ENCODE results near the gene RNF25. TPM values are rescaled to one million over a fixed set of nuclear protein-coding genes. Genes with fewer than 3 reads are reported as not detected.
A peak's percentile ranks its signal among the peaks of the same experiment; 100 is the strongest.

RNF25 gene
- total and polyA plus RNA-seq, 5 donors, result 14.7 to 20.8 (median 16.7) TPM

GRCh38 chr2:218626369-218626768 lies 45.4 kb downstream of the RNF25 start:
- H3K9me3 ChIP-seq (ENCODE audit: control insufficient read depth, low read length), result no peaks in the 10 kb centered on the region
- H3K27ac ChIP-seq (ENCODE audit: low read length), result no peak overlapping the region
- no peak for DNase-seq
- 93% methylated on average over 4 of the region's 4 CpGs for WGBS
- ATAC-seq, result no peak
- intact Hi-C loops (cut with DNase I), result no loop called here
- no peaks in the 10 kb centered on the region for H3K4me1 ChIP-seq (ENCODE audit: control insufficient read depth, insufficient read depth, low read length)
- no peaks in the 10 kb centered on the region for H3K27me3 ChIP-seq (ENCODE audit: control insufficient read depth, insufficient read depth)
- no peak overlapping the region for H3K4me3 ChIP-seq (ENCODE audit: low read length)

- no peak overlapping the region for H3K4me3 ChIP-seq (ENCODE audit: low read length)
- ATAC-seq (no peak), DNase-seq (no peak)
- H3K9me3 ChIP-seq (ENCODE audit: control insufficient read depth, low read length), result no peaks in the 10 kb centered on the region
- H3K4me1 ChIP-seq (ENCODE audit: control insufficient read depth, insufficient read depth, low read length), result no peaks in the 10 kb centered on the region
- H3K27me3 ChIP-seq (ENCODE audit: control insufficient read depth, insufficient read depth), result no peaks in the 10 kb centered on the region
- intact Hi-C loops (cut with DNase I), result no loop called here
- WGBS, result 61% methylated on average over 3 of the region's 3 CpGs
- H3K27ac ChIP-seq (ENCODE audit: low read length), result no peak overlapping the region
Observed at GRCh38 chr2:218623366-218623705, 48.5 kb downstream of the RNF25 start.

DNA sequence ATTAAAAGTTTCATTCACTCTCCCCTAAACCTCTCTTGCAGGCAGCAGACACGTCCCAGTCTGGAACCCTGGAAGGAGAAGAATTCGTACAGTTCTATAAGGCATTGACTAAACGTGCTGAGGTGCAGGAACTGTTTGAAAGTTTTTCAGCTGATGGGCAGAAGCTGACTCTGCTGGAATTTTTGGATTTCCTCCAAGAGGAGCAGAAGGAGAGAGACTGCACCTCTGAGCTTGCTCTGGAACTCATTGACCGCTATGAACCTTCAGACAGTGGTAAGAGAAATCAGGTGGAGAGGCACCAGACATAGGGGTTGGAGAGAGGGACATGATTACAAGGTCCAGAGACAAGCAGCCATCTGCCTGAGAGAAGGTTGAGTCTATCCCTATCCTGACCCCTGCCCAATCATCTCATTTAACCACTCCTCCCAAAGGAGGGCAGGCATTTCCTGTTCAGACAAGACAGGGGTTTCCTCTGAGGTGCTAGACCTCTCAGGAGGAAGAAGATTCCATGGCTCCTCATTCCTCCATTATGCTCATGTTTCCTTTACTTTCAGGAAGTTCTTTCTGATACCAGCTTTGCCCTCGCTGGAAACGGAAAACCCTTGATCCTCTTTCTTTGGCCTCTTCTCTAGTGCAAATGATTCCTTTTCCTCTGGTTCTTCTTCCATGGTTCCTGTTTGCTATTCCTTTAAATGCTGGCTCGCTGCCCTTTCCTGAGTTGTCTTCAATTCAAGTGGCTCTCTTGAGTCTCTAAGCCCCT lies 49.0 kb downstream of the RNF25 start:
- 46% methylated on average over 7 of the region's 7 CpGs for WGBS
- ATAC-seq (peak in 1 of 2 donors; percentile 33), DNase-seq (no peak)
- Histone ChIP-seq H3K4me1 (ENCODE audit: control insufficient read depth, insufficient read depth, low read length) (no peaks in the 10 kb centered on the region), H3K27ac (ENCODE audit: low read length) (no peak overlapping the region), H3K27me3 (ENCODE audit: control insufficient read depth, insufficient read depth) (no peaks in the 10 kb centered on the region), H3K4me3 (ENCODE audit: low read length) (no peak overlapping the region), H3K9me3 (ENCODE audit: control insufficient read depth, low read length) (no peaks in the 10 kb centered on the region)
- intact Hi-C loops (cut with DNase I), result no loop called here

GRCh38 chr2:218621007-218621406 lies 50.8 kb downstream of the RNF25 start:
- Histone ChIP-seq H3K4me1 (ENCODE audit: control insufficient read depth, insufficient read depth, low read length) (no peaks in the 10 kb centered on the region), H3K9me3 (ENCODE audit: control insufficient read depth, low read length) (no peaks in the 10 kb centered on the region), H3K27ac (ENCODE audit: low read length) (no peak overlapping the region), H3K4me3 (ENCODE audit: low read length) (no peak overlapping the region), H3K27me3 (ENCODE audit: control insufficient read depth, insufficient read depth) (no peaks in the 10 kb centered on the region)
- DNase-seq (no peak), ATAC-seq (no peak)
- WGBS, result 81% methylated on average over 7 of the region's 7 CpGs
- intact Hi-C loops (cut with DNase I), result no loop called here

GRCh38 chr2:218618102-218618860 lies 53.5 kb downstream of the RNF25 start:
- H3K27me3 ChIP-seq (ENCODE audit: control insufficient read depth, insufficient read depth), result no peaks in the 10 kb centered on the region
- no peaks in the 10 kb centered on the region for H3K9me3 ChIP-seq (ENCODE audit: control insufficient read depth, low read length)
- intact Hi-C loops (cut with DNase I), result no loop called here
- DNase-seq (no peak), ATAC-seq (no peak)
- WGBS, result 87% methylated on average over 9 of the region's 9 CpGs
- H3K4me1 ChIP-seq (ENCODE audit: control insufficient read depth, insufficient read depth, low read length), result no peaks in the 10 kb centered on the region
- no peak overlapping the region for H3K27ac ChIP-seq (ENCODE audit: low read length)
- H3K4me3 ChIP-seq (ENCODE audit: low read length), result no peak overlapping the region

DNA sequence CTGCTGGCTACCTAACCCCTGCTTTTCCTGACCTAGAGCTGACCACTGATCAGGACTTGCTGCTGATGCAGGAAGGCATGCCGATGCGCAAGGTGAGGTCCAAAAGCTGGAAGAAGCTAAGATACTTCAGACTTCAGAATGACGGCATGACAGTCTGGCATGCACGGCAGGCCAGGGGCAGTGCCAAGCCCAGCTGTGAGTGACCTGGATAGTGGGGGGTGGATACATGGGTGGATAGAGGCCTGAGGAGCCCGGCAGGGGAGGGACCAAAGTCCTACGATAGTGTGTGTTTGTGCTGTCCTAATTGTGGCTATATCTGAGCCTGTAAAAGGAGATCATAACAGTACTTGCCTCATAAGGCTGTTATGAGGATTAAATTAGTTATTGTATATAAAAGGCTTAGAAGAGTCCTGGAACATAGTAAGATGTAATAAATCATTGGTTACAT lies 55.9 kb downstream of the RNF25 start:
- no peaks in the 10 kb centered on the region for H3K27me3 ChIP-seq (ENCODE audit: control insufficient read depth, insufficient read depth)
- no peak overlapping the region for H3K27ac ChIP-seq (ENCODE audit: low read length)
- ATAC-seq, result peak in 1 of 2 donors; percentile 21
- H3K4me1 ChIP-seq (ENCODE audit: control insufficient read depth, insufficient read depth, low read length), result no peaks in the 10 kb centered on the region
- intact Hi-C loops (cut with DNase I), result no loop called here
- H3K4me3 ChIP-seq (ENCODE audit: low read length), result no peak overlapping the region
- WGBS, result 79% methylated on average over 6 of the region's 6 CpGs
- no peak for DNase-seq
- no peaks in the 10 kb centered on the region for H3K9me3 ChIP-seq (ENCODE audit: control insufficient read depth, low read length)

Other genes starting within 250 kb of the RNF25 start
- 1 to 10 TPM; 6.1 to 9.9 (median 7.6) TPM for gene USP37, start 103.7 kb downstream of the RNF25 start, total RNA-seq
- 1.7 TPM for gene USP37, start 103.7 kb downstream of the RNF25 start, polyA plus RNA-seq
- gene CNOT9, start 103.2 kb downstream of the RNF25 start, total RNA-seq, result 10 to 100 TPM; 16.0 to 24.7 (median 19.3) TPM
- gene CNOT9, start 103.2 kb downstream of the RNF25 start, polyA plus RNA-seq, result 14.5 TPM
- gene PLCD4, start 64.1 kb downstream of the RNF25 start, total RNA-seq, result 1 to 10 TPM in 1 of 4 donors, under 1 TPM in 3; 0.53 to 1.3 (median 0.88) TPM
- 0.48 TPM for gene PLCD4, start 64.1 kb downstream of the RNF25 start, polyA plus RNA-seq
- gene ZNF142, start 12.4 kb downstream of the RNF25 start, total RNA-seq, result 10 to 100 TPM; 14.4 to 17.1 (median 15.3) TPM
- 7.9 TPM for gene ZNF142, start 12.4 kb downstream of the RNF25 start, polyA plus RNA-seq
- gene BCS1L, start 12.3 kb downstream of the RNF25 start, total RNA-seq, result 10 to 100 TPM; 29.2 to 46.1 (median 32.7) TPM
- gene BCS1L, start 12.3 kb downstream of the RNF25 start, polyA plus RNA-seq, result 32.8 TPM
- 10 to 100 TPM in 2 of 4 donors, 1 to 10 TPM in 2; 8.3 to 11.2 (median 10.0) TPM for gene STK36, start 84 bp upstream of the RNF25 start, total RNA-seq
- 8.8 TPM for gene STK36, start 84 bp upstream of the RNF25 start, polyA plus RNA-seq
- gene TTLL4, start 38.8 kb upstream of the RNF25 start, total RNA-seq, result 10 to 100 TPM in 1 of 4 donors, 1 to 10 TPM in 3; 5.7 to 15.8 (median 8.3) TPM
- 5.4 TPM for gene TTLL4, start 38.8 kb upstream of the RNF25 start, polyA plus RNA-seq
- 10 to 100 TPM; 15.0 to 20.2 (median 16.3) TPM for gene CYP27A1, start 110.1 kb upstream of the RNF25 start, total RNA-seq
- gene CYP27A1, start 110.1 kb upstream of the RNF25 start, polyA plus RNA-seq, result 14.0 TPM
- gene PRKAG3, start 159.8 kb upstream of the RNF25 start, total RNA-seq, result under 1 TPM in 2 of 4 donors, not detected in 2; 0.14 to 0.15 TPM
- gene PRKAG3, start 159.8 kb upstream of the RNF25 start, polyA plus RNA-seq, result 0.07 TPM
- 1 to 10 TPM in 3 of 4 donors, under 1 TPM in 1; 0.86 to 2.1 (median 1.2) TPM for gene WNT6, start 187.8 kb upstream of the RNF25 start, total RNA-seq
- 1.7 TPM for gene WNT6, start 187.8 kb upstream of the RNF25 start, polyA plus RNA-seq
- gene WNT10A, start 208.8 kb upstream of the RNF25 start, total RNA-seq, result not detected
- not detected for gene WNT10A, start 208.8 kb upstream of the RNF25 start, polyA plus RNA-seq

Data from right cardiac atrium (tissue), 5 donors.